Osteoblast (primary cell): ENCODE results near the gene IFT80. TPM values are rescaled to one million over a fixed set of nuclear protein-coding genes. Genes with fewer than 3 reads are reported as not detected.
A peak's percentile ranks its signal among the peaks of the same experiment; 100 is the strongest.

ENCODE experiments used
- DNase-seq: peaks from one replicate; pipeline ENCODE4 v3.0.0; 2011; ENCODE audit warnings: low spot score, mixed read lengths; ENCODE audit not compliant: insufficient read length; ENCODE audit errors: missing footprints
- H2AFZ ChIP-seq: 2 replicates; pipeline ENCODE4 v1.6.0; 2011; ENCODE audit warnings: mild to moderate bottlenecking, low read length
- H3K27ac ChIP-seq: 2 replicates; pipeline ENCODE4 v1.5.1; 2011; ENCODE audit warnings: mild to moderate bottlenecking, low read depth, low read length, moderate library complexity
- H3K27me3 ChIP-seq: 2 replicates; pipeline ENCODE4 v1.6.0; 2012; ENCODE audit warnings: mild to moderate bottlenecking, control low read depth, inconsistent platforms, low read length, moderate library complexity; ENCODE audit not compliant: insufficient read depth
- H3K36me3 ChIP-seq: 2 replicates; pipeline ENCODE4 v1.5.1; 2011; ENCODE audit warnings: mild to moderate bottlenecking, low read length, control low read depth, moderate library complexity; ENCODE audit not compliant: insufficient read depth
- H3K4me1 ChIP-seq: 2 replicates; pipeline ENCODE4 v1.5.1; 2011; ENCODE audit warnings: mild to moderate bottlenecking, low read length, control low read depth, moderate library complexity; ENCODE audit not compliant: insufficient read depth
- H3K4me2 ChIP-seq: 2 replicates; pipeline ENCODE4 v1.6.0; 2011; ENCODE audit warnings: mild to moderate bottlenecking, low read length; ENCODE audit not compliant: insufficient read depth
- H3K4me3 ChIP-seq: fragments of 200-600 bp; sonication (generic); 3 replicates; pipeline ENCODE4 v1.5.1; 2012; ENCODE audit warnings: mild to moderate bottlenecking, low read length, inconsistent platforms; ENCODE audit not compliant: insufficient read depth
- H3K79me2 ChIP-seq: 2 replicates; pipeline ENCODE4 v1.6.0; 2012; ENCODE audit warnings: mild to moderate bottlenecking, low read length, control low read depth, inconsistent platforms; ENCODE audit not compliant: insufficient read depth
- H3K9me3 ChIP-seq: 2 replicates; pipeline ENCODE4 v1.5.1; 2011; ENCODE audit warnings: low read depth, low read length, control low read depth
- H4K20me1 ChIP-seq: 2 replicates; pipeline ENCODE4 v1.6.0; 2012; ENCODE audit warnings: mild to moderate bottlenecking, low read length, control low read depth; ENCODE audit not compliant: insufficient read depth
- CTCF ChIP-seq: IDR thresholded peaks from 2 replicates; pipeline ENCODE4 v1.5.1; 2011; ENCODE audit warnings: mild to moderate bottlenecking, low read depth, low read length, moderate library complexity; ENCODE audit errors: extremely low read depth
- total RNA-seq: library from RNA; depleted of rRNA; stranded (reverse); fragments of >200 nt; gene quantifications from 2 replicates; pipeline ENCODE4 v1.2.3, GENCODE V29; 2012

The IFT80 gene
- total RNA-seq, 1 donor: 63.0 TPM

GRCh38 chr3:160260587-160261270 lies 138.3 kb downstream of the IFT80 start:
- no peak overlapping the region for H3K4me2 ChIP-seq
- H3K9me3 ChIP-seq: no peaks in the 10 kb centered on the region
- no peaks in the 10 kb centered on the region for H4K20me1 ChIP-seq
- TF ChIP-seq CTCF: no peak
- no peak overlapping the region for H3K4me3 ChIP-seq
- H3K4me1 ChIP-seq: peaks cover 6% of the 10 kb centered on the region
- no peak overlapping the region for H3K27ac ChIP-seq
- peak; percentile 44 for DNase-seq
- H3K36me3 ChIP-seq: no peaks in the 10 kb centered on the region
- H3K79me2 ChIP-seq: no peaks in the 10 kb centered on the region
- no peak overlapping the region for H2AFZ ChIP-seq
- no peaks in the 10 kb centered on the region for H3K27me3 ChIP-seq

- Histone ChIP-seq H3K4me2 (no peak overlapping the region), H3K36me3 (no peaks in the 10 kb centered on the region), H3K79me2 (no peaks in the 10 kb centered on the region), H3K9me3 (no peaks in the 10 kb centered on the region), H3K4me3 (no peak overlapping the region), H2AFZ (no peak overlapping the region), H3K27me3 (no peaks in the 10 kb centered on the region), H3K4me1 (peaks cover 6% of the 10 kb centered on the region), H3K27ac (no peak overlapping the region), H4K20me1 (no peaks in the 10 kb centered on the region)
- no peak for TF ChIP-seq CTCF
- no peak for DNase-seq
Observed at GRCh38 chr3:160259589-160259988, 139.4 kb downstream of the IFT80 start.

GRCh38 chr3:160257606-160258005 lies 141.4 kb downstream of the IFT80 start:
- Histone ChIP-seq H3K4me2 (no peak overlapping the region), H3K4me1 (peaks cover 6% of the 10 kb centered on the region), H4K20me1 (no peaks in the 10 kb centered on the region), H3K4me3 (no peak overlapping the region), H3K27ac (no peak overlapping the region), H3K27me3 (no peaks in the 10 kb centered on the region), H3K79me2 (no peaks in the 10 kb centered on the region), H2AFZ (no peak overlapping the region), H3K9me3 (no peaks in the 10 kb centered on the region), H3K36me3 (no peaks in the 10 kb centered on the region)
- TF ChIP-seq CTCF: no peak
- no peak for DNase-seq

GRCh38 chr3:160253298-160253697 lies 145.7 kb downstream of the IFT80 start:
- H4K20me1 ChIP-seq: no peaks in the 10 kb centered on the region
- no peak overlapping the region for H3K4me2 ChIP-seq
- no peak for DNase-seq
- no peak for TF ChIP-seq CTCF
- no peak overlapping the region for H2AFZ ChIP-seq
- H3K9me3 ChIP-seq: no peaks in the 10 kb centered on the region
- no peaks in the 10 kb centered on the region for H3K4me1 ChIP-seq
- no peak overlapping the region for H3K27ac ChIP-seq
- H3K36me3 ChIP-seq: no peaks in the 10 kb centered on the region
- H3K27me3 ChIP-seq: no peaks in the 10 kb centered on the region
- no peaks in the 10 kb centered on the region for H3K79me2 ChIP-seq
- H3K4me3 ChIP-seq: no peak overlapping the region
